Measurements from ENCODE around the gene SMG1.
"Not testable (repeated sequence)": the region's sequence is repeated elsewhere in the genome, so short reads cannot be mapped to it uniquely, and the experiment has no call there.

- TF ChIP-seq EZH2 (IDR thresholded peaks at IDR 0.05); CTCF (IDR thresholded peaks at IDR 0.05 in 2 of 3, conservative IDR thresholded peaks at IDR 0.05 in 1 of 3; ENCODE audit: borderline replicate concordance in 1 of 3, insufficient read depth in 1 of 3, low read depth in 2 of 3, low read length in 2 of 3); SRF (IDR thresholded peaks at IDR 0.05; ENCODE audit: low read depth); MAX (IDR thresholded peaks at IDR 0.05); RAD21 (IDR thresholded peaks at IDR 0.05; ENCODE audit: low read depth); CEBPB (IDR thresholded peaks at IDR 0.05; ENCODE audit: low read depth): not testable (repeated sequence)
Measured at GRCh38 chr16:18781232-18781631, 145.0 kb downstream of the SMG1 start.

Measured in HCT116 (cell line).